SK-N-SH (cell line): ENCODE results near the gene SLIT1. TPM values are rescaled to one million over a fixed set of nuclear protein-coding genes. Genes with fewer than 3 reads are reported as not detected.

ENCODE experiments used
- CTCF ChIA-PET: fragments of 300-600, 350-600 bp; formaldehyde crosslinking; extraction: SDS; loops from one replicate; lab custom pipeline; 2021; lab: Yijun Ruan, JAX
- POLR2A ChIA-PET: fragments of 350-600 bp; sonication (Branson Sonifier 250); formaldehyde crosslinking; extraction: SDS; loops from one replicate; lab custom pipeline; 2020; ENCODE audit warnings: antibody characterized with exemption, inconsistent platforms; lab: Yijun Ruan, JAX
- DNase-seq: peaks from one replicate; pipeline ENCODE4 v3.0.0; 2012
- H2AFZ ChIP-seq: fragments of 200-600 bp; sonication (generic); 2 replicates; pipeline ENCODE4 v1.8.1; 2016; ENCODE audit warnings: antibody characterized with exemption, mild to moderate bottlenecking, low read depth
- H3F3A ChIP-seq: fragments of 200-600 bp; sonication (generic); replicated peaks from 2 replicates; pipeline ENCODE3; 2016; ENCODE audit warnings: antibody characterized with exemption, mild to moderate bottlenecking; ENCODE audit not compliant: insufficient read depth
- H3K27ac ChIP-seq, 2 experiments: fragments of 200-500 bp in 1 of 2; fragments of 200-600 bp in 1 of 2; sonication (Bioruptor generic) in 1 of 2; sonication (generic), shearing (Covaris generic) in 1 of 2; 2 replicates each; pipeline versions ENCODE4 v1.5.1 to v1.6.1; 2014 to 2016; ENCODE audit warnings: low read depth in 2 of 2, inconsistent platforms in 1 of 2, low read length in 1 of 2, mild to moderate bottlenecking in 1 of 2, mixed read lengths in 1 of 2
- H3K27me3 ChIP-seq: fragments of 200-600 bp; sonication (generic), shearing (Covaris generic); 2 replicates; pipeline ENCODE4 v1.6.1; 2016; ENCODE audit warnings: mixed run types; ENCODE audit not compliant: insufficient read depth
- H3K36me3 ChIP-seq, 2 experiments: fragments of 200-500 bp in 1 of 2; fragments of 200-600 bp in 1 of 2; sonication (Bioruptor generic) in 1 of 2; sonication (generic) in 1 of 2; replicated peaks in 1 of 2; 2 replicates each; pipeline versions ENCODE3 to v1.5.1; 2014 to 2016; ENCODE audit warnings: low read length in 1 of 2, mild to moderate bottlenecking in 1 of 2; ENCODE audit not compliant: insufficient read depth in 2 of 2, control insufficient read depth in 1 of 2
- H3K4me1 ChIP-seq, 2 experiments: fragments of 200-500 bp in 1 of 2; fragments of 200-600 bp in 1 of 2; sonication (Bioruptor generic) in 1 of 2; sonication (generic), shearing (Covaris generic) in 1 of 2; 2 replicates each; pipeline versions ENCODE4 v1.5.1 to v1.6.1; 2014 to 2016; ENCODE audit warnings: low read depth in 1 of 2, low read length in 1 of 2, mixed run types in 1 of 2; ENCODE audit not compliant: insufficient read depth in 2 of 2, control insufficient read depth in 1 of 2
- H3K4me2 ChIP-seq: fragments of 200-600 bp; sonication (generic), shearing (Covaris generic); 2 replicates; pipeline ENCODE4 v1.6.1; 2017; ENCODE audit warnings: mixed run types
- H3K4me3 ChIP-seq, 2 experiments: fragments of 200-500 bp in 1 of 2; fragments of 200-600 bp in 1 of 2; sonication (Bioruptor generic) in 1 of 2; sonication (generic), shearing (Covaris generic) in 1 of 2; 2 replicates each; pipeline versions ENCODE4 v1.5.1 to v1.8.1; 2014 to 2016; ENCODE audit warnings: low read depth in 2 of 2, inconsistent platforms in 1 of 2, low read length in 1 of 2, mild to moderate bottlenecking in 1 of 2, mixed read lengths in 1 of 2, moderate library complexity in 1 of 2
- H3K79me2 ChIP-seq: fragments of 200-600 bp; sonication (generic); 2 replicates; pipeline ENCODE4 v1.8.1; 2017; ENCODE audit warnings: mild to moderate bottlenecking; ENCODE audit not compliant: insufficient read depth
- H3K9ac ChIP-seq: fragments of 200-600 bp; sonication (generic); 2 replicates; pipeline ENCODE4 v1.6.1; 2017; ENCODE audit warnings: mixed run types
- H3K9me2 ChIP-seq: fragments of 200-600 bp; sonication (generic); 2 replicates; pipeline ENCODE4 v1.6.1; 2017; ENCODE audit warnings: mixed run types
- H3K9me3 ChIP-seq: fragments of 200-600 bp; sonication (generic); 2 replicates; pipeline ENCODE4 v1.6.1; 2017; ENCODE audit warnings: mixed run types, mild to moderate bottlenecking, moderate library complexity
- H4K20me1 ChIP-seq: fragments of 200-600 bp; sonication (generic); 2 replicates; pipeline ENCODE4 v1.6.1; 2017; ENCODE audit warnings: mild to moderate bottlenecking, mixed run types; ENCODE audit not compliant: insufficient read depth
- EP300 ChIP-seq, 2 experiments: IDR thresholded peaks; 2 replicates each; pipeline versions ENCODE4 v1.4.0 to v1.6.1; 2012; ENCODE audit warnings: borderline replicate concordance in 1 of 2, low read depth in 1 of 2, low read length in 1 of 2
- GABPA ChIP-seq: IDR thresholded peaks from 2 replicates; pipeline ENCODE4 v1.4.0; 2012; ENCODE audit warnings: low read depth, mild to moderate bottlenecking
- JUND ChIP-seq: IDR thresholded peaks from 2 replicates; pipeline ENCODE4 v1.4.0; 2012
- MEF2A ChIP-seq: IDR thresholded peaks from 2 replicates; pipeline ENCODE4 v1.4.0; 2012; ENCODE audit warnings: low read depth, borderline replicate concordance
- NFIC ChIP-seq: IDR thresholded peaks from 2 replicates; pipeline ENCODE4 v1.4.0; 2012; ENCODE audit warnings: borderline replicate concordance
- RFX5 ChIP-seq: IDR thresholded peaks from 2 replicates; pipeline ENCODE4 v1.6.1; 2012; ENCODE audit warnings: mild to moderate bottlenecking, improper control_type of control experiment, low read length
- TAF1 ChIP-seq: IDR thresholded peaks from 2 replicates; pipeline ENCODE4 v1.6.1; 2012; ENCODE audit warnings: low read depth, mild to moderate bottlenecking, low read length, moderate library complexity, borderline replicate concordance
- TCF12 ChIP-seq: IDR thresholded peaks from 2 replicates; pipeline ENCODE4 v1.4.0; 2012
- WGBS: methylation state at CpG from one replicate; pipeline ENCODE4 v1.1.6; 2017; ENCODE audit warnings: low lambda C conversion rate; 5-methylcytosine and 5-hydroxymethylcytosine counted together
- polyA plus RNA-seq, 3 experiments: library from polyadenylated mRNA; depleted of rRNA; stranded (reverse); fragments of >200 nt; gene quantifications; 2 replicates each; pipeline ENCODE4 v1.2.3, GENCODE V29; 2012
- TF ChIP-seq, protein P1 (sequence below): fragments of 150-350 bp; IDR thresholded peaks from 2 replicates; pipeline ENCODE4 v1.6.1; 2016; ENCODE audit warnings: mild to moderate bottlenecking, low read depth, low read length
- TF ChIP-seq, protein P2 (sequence below): IDR thresholded peaks from 2 replicates; pipeline ENCODE4 v1.4.0; 2012; ENCODE audit warnings: low read depth
- TF ChIP-seq, protein P3 (sequence below): IDR thresholded peaks from 2 replicates; pipeline ENCODE4; 2012
- TF ChIP-seq, protein P4 (sequence below): IDR thresholded peaks from 2 replicates; pipeline ENCODE4 v1.4.0; 2012; ENCODE audit warnings: low read depth, borderline replicate concordance

Gene SLIT1
- polyA plus RNA-seq, 1 of the 3 experiments (the other 2 are of a cell fraction) = 0.05 TPM

DNA sequence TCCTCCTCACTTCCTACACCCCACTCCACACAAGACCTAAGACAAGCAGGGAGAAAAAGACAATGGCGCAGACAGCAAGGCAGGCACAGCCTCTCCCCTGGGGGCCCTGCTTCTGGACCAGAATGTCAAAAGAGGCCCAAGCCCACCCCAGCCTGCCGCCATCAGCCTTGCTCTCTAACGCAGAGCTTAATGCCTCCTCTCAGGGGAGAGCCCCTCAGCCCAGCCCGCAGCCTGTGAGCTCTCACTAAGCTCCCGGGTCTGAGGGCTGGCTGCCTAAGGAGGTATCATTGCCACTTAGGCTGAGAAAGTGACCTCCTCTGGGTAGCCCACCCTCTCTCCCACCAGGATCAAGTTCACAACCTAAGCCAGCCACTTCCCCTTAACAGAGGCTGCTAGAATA is 16.7 kb downstream of the SLIT1 start:
- Histone ChIP-seq H3K27ac (no peak overlapping the region), H3K9ac (no peak overlapping the region), H3K79me2 (no peaks in the 10 kb centered on the region), H3K36me3 (no peaks in the 10 kb centered on the region), H3K9me2 (no peaks in the 10 kb centered on the region), H2AFZ (no peak overlapping the region), H3K4me1 (peaks cover 0 to 7% of the 10 kb centered on the region in 2 experiments; a peak in 1 of 4 replicates), H4K20me1 (no peaks in the 10 kb centered on the region), H3K9me3 (no peaks in the 10 kb centered on the region), H3K4me3 (no peak overlapping the region), H3F3A (no peaks in the 10 kb centered on the region), H3K27me3 (0 out of 2 replicates have a peak, but pooled peaks cover 6% of the 10 kb centered on the region), H3K4me2 (no peak overlapping the region)
- no peak for DNase-seq
- ChIA-PET CTCF (interaction anchor here (0.6 kb wide), 1 partner anchor 41 kb away, joined by 3 read pairs; no protein-coding TSS in a partner anchor), POLR2A (no interaction called here)
- TF ChIP-seq GABPA (no peak), EP300 (IDR thresholded peaks at IDR 0.05; ENCODE audit: borderline replicate concordance in 1 of 2, low read depth in 1 of 2, low read length in 1 of 2) (no peak), RFX5 (no peak)
- TF ChIP-seq, protein P1, sequence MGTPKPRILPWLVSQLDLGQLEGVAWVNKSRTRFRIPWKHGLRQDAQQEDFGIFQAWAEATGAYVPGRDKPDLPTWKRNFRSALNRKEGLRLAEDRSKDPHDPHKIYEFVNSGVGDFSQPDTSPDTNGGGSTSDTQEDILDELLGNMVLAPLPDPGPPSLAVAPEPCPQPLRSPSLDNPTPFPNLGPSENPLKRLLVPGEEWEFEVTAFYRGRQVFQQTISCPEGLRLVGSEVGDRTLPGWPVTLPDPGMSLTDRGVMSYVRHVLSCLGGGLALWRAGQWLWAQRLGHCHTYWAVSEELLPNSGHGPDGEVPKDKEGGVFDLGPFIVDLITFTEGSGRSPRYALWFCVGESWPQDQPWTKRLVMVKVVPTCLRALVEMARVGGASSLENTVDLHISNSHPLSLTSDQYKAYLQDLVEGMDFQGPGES = no peak
- TF ChIP-seq, protein P2, sequence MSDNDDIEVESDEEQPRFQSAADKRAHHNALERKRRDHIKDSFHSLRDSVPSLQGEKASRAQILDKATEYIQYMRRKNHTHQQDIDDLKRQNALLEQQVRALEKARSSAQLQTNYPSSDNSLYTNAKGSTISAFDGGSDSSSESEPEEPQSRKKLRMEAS = no peak
- TF ChIP-seq, protein P3, sequence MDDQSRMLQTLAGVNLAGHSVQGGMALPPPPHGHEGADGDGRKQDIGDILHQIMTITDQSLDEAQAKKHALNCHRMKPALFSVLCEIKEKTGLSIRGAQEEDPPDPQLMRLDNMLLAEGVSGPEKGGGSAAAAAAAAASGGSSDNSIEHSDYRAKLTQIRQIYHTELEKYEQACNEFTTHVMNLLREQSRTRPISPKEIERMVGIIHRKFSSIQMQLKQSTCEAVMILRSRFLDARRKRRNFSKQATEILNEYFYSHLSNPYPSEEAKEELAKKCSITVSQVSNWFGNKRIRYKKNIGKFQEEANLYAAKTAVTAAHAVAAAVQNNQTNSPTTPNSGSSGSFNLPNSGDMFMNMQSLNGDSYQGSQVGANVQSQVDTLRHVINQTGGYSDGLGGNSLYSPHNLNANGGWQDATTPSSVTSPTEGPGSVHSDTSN = no peak
- 62% methylated on average over 5 of the region's 5 CpGs for WGBS

DNA sequence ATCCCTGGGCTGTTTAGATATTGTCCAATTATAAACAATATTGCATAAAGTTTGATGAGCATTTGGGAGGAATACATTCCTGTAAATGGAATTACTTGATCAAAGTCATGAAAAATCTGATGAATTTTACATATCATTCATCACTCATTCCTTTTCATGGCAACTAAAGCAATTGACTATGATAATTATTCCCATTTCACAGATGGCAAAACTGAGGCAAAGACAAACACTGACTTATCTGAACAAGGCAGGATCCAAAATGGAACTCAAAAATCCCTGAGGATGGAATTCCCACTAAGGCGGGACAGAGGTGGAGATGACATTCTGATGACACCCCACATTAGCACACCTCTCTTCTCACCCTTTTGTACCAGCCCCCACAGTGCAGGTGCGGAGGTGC is 17.1 kb downstream of the SLIT1 start:
- no peak overlapping the region for H3K9ac ChIP-seq
- ChIA-PET CTCF (interaction anchor here (0.6 kb wide), 1 partner anchor 41 kb away, joined by 3 read pairs; no protein-coding TSS in a partner anchor), POLR2A (no interaction called here)

More for the DNA sequence above, 17.1 kb downstream of the SLIT1 start:
- Histone ChIP-seq H3K79me2 (no peaks in the 10 kb centered on the region), H3K4me1 (peaks cover 0 to 11% of the 10 kb centered on the region in 2 experiments; a peak in 1 of 4 replicates), H3K4me3 (no peak overlapping the region), H3K9me3 (no peaks in the 10 kb centered on the region), H3K27me3 (0 out of 2 replicates have a peak, but pooled peaks cover 6% of the 10 kb centered on the region), H3K4me2 (no peak overlapping the region), H3K27ac (no peak overlapping the region), H3K36me3 (no peaks in the 10 kb centered on the region), H4K20me1 (no peaks in the 10 kb centered on the region), H2AFZ (no peak overlapping the region), H3F3A (no peaks in the 10 kb centered on the region), H3K9me2 (no peaks in the 10 kb centered on the region)
- no peak for DNase-seq
- WGBS = 92% methylated on average over 2 of the region's 2 CpGs
- TF ChIP-seq, protein P4, sequence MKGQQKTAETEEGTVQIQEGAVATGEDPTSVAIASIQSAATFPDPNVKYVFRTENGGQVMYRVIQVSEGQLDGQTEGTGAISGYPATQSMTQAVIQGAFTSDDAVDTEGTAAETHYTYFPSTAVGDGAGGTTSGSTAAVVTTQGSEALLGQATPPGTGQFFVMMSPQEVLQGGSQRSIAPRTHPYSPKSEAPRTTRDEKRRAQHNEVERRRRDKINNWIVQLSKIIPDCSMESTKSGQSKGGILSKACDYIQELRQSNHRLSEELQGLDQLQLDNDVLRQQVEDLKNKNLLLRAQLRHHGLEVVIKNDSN = no peak
- TF ChIP-seq TAF1 (no peak), MEF2A (no peak), JUND (no peak), TCF12 (no peak), NFIC (no peak)
